Measurements from ENCODE around the gene HMGN2. TPM values are rescaled to one million over a fixed set of nuclear protein-coding genes. Genes with fewer than 3 reads are reported as not detected.
A peak's percentile ranks its signal among the peaks of the same experiment; 100 is the strongest.

HMGN2 gene
- polyA plus RNA-seq (2013, experiment 1 of 2; ENCODE audit: insufficient read length), result 635 TPM
- polyA plus RNA-seq (2013, experiment 2 of 2; ENCODE audit: insufficient read length), result 639 TPM

DNA sequence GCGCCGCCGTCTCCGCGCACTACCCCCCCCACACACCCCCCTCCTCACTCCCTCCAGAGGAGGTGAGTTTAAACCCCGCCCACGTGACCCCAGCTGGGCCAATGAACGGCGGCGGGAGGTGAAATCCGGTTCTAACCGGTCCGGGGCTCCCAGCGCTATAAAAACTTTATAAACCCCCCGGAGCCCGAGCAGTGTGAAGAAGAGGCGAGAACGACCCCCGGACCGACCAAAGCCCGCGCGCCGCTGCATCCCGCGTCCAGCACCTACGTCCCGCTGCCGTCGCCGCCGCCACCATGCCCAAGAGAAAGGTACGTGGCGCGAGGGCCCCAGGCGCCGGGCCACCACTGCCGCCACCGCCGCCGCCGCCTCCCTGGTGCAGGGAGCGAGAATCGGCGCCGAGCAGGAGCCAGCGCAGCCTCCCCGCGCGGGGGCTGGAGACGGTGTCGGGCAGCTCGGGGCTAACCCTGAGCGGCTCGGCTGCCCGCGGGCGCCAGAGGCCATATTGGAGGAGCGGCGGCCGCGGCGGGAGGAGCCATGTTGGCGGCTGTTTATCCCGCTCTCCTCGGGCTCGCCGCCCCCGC, at the start of gene HMGN2:
HMGN2 (plus strand) TSS at position 121 of the 581 bp plus-strand sequence; CDS start at position 294, 173 bp downstream.
- DNase-seq, result peak; percentile 92

DNA sequence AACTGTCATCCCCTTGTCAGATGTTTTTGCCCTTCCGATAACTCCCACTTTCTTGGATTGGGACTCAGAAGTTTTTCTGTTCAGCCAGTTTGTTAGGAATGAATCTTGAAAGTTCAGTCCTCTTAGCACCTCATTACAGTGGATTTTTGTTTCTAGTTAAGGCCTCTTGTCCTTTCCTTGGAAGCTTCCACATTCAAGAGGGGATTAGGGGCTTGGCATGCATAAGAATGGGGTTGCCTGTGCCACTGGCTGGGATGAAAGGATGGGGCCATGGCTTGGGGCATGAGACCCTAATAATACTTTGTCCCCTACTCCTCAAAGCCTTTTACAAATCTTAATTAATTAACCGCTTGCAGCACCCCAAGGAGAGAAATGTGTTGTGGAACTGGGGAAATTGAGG, 42.5 kb upstream of the HMGN2 start:
- DNase-seq, result no peak

DNA sequence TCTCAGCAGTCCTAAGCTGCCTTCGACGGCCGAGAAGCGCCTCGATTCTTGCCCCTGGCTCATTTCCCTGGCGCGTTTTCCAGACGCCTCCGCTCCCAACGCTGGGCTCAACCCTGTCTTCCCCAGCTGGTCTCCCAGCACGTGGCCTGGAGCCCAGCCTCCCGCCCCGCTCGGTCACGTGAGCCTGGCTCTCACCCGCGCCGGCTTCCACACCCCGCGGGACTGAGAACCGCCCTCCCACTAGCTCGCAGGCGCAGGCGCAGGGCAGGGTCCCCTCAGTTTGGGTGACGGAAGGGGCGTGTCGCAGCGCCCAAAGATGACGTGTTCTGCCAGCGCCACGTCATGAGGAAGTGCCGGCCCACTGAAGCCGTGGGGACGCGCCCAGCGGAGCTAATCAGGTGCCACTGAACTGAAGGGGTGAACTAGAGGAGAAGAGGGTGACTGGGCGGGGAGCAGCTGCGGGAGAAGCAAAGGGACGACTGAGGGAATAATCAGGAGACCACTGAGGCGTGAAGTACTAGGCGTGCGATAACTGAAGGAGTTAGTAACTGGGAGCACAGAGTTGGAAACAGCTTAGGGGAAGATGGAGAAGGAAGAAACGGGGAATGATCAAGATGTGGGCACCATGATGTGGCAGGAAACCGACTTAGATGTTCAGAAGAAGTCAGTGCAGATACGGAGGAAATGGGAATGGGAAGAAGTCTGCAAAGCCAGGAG, 40.1 kb upstream of the HMGN2 start, which contains the start of gene DHDDS:
DHDDS (plus strand) TSS at position 343 of the 717 bp plus-strand sequence. CDS start 625 bp downstream, outside the sequence.
- peak; percentile 99 for DNase-seq

DNA sequence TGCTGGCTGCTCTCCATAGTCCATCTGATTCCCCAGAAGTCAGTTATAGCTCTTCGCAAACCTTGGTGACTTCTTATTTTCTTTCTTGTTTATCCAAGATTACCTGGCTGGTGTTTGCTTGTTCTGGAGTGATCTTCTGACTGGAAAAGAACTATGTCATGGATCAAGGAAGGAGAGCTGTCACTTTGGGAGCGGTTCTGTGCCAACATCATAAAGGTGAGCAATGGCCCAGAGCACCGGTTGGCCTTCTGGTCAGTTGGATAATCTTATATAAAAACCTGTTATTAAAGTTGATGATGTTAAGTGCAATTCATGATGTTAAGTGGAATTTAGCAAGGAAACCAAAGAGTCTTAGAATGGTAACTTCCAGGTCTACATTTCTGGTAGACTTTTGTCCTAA, 39.4 kb upstream of the HMGN2 start:
- no peak for DNase-seq

DNA sequence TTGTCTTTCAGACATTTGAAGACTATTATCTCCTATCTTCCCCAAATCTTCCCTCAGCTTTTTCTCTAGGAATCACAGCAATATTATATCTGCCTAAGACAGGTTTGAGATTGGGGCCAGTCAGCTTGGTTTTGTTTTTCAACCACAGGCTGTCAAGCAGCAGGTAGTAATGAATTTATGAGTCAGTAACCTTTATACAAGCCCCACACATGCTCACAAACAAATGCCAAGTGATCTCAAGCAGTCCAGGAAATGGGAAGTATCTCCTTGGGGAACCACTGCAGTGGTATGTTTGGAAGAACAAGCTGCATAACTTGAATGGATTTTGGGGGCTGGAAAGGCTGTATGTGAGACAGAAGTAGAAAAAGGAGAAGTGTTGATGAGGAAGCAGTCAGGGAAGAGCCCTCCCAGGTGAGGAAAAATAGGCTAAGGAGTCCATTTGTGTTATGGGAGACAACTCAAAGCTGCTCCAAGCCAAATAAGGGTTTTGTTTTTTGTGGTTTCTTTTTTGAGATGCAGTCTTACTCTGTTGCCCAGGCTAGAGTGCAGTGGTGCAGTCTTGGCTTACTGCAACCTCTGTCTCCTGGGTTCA, 38.0 kb upstream of the HMGN2 start:
- DNase-seq, result no peak

DNA sequence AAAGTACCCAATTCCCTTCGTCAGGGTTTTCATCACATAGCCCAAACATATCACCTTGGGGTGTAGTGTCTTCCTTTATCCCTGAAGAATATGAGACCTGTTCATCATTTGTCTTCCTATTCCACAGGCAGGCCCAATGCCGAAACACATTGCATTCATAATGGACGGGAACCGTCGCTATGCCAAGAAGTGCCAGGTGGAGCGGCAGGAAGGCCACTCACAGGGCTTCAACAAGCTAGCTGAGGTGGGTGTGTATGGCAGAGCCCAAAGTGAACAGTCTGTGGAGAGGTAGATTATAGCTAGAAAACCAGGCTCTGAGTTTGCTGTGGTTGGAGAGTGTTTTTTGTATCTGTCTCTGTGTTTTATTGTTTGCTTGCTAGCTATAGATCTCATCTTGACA, 34.2 kb upstream of the HMGN2 start:
- DNase-seq, result no peak

DNA sequence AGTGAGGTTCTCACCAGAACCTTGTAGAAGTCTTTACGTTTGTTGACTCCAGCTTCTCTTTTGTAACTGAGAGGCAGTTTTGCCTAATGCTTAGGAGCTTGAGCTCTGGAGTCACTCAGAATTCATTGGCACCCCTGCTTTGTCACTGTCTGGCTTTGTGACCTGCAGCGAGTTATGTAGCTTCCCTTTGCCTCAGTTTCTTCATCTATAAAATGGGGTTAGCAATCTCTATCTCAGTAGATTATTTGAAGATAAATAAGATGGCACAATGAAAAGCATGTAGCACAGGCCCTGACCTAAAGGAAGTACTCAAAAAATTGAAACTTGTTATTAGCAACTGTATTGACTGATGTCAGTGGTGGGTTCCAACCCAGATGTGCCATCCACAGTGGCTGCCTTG, 32.0 kb upstream of the HMGN2 start:
- no peak for DNase-seq

DNA sequence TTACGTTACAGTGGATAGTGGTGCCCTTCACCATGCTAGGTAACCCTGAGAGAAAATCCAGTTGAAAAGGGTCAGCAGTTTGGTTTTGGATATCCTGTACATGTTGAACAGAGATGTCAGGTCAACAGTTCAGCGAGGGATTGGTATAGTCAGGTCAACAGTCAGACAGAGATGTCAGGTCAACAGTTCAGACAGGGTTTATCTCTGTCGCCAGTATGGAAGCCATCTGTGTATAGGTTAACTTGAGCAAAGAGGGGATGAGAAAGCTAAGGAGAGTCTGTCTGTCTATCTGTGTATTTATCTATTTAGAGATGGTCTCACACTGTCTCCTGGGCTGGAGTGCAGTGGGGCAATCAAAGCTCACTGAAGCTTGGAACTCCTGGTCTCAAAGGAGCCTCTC, 22.4 kb upstream of the HMGN2 start:
- DNase-seq, result no peak

DNA sequence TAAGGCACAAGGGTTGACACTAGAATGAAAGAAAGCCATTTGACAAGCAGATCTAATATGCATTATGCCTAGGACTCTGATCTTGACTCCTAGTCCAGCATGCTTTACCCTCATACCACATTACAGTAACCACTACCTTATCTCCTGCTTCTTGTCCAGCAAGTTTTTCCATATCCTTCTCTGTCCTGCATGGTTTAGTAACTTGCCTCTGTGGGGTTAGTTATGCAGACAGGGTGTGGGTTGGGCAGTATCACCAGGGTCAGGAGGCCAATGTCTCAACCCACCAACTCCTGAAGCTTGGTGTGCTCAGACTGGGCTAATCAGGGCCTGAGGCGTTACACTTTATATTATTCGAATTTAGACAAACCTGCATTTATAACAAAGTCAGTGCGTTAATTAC, 21.3 kb upstream of the HMGN2 start:
- DNase-seq, result no peak

DNA sequence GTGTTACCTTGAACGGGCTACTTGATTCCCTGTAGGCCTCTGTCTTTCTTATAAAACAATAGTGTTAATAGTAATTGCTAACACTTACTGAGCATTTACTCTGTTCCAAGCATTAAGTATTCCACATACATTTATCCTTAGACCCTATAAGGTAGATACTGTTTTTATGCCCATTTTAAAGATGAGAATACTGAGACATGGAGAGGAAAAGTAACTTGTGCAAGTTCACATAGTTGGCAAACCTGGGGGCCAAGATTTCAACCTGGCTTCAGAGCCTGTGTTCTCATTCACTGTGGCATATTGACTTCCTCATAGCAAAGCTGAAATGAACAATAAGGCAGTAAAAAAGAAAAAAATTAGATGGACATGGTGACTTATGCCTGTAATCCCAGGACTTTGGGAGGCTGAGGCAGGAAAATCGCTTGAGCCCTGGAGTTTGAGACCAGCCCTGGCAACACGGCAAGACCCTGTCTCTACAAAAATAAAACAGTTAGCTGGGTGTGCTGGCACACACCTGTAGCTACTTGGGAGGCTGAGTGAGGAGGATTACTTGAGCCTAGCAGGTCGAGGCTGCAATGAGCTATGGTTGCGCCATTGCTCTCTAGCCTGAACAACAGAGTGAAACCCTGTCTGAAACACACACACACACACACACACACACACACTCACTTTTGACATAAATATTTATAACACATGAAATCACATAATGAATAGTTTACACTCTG, 19.6 kb upstream of the HMGN2 start:
- no peak for DNase-seq

DNA sequence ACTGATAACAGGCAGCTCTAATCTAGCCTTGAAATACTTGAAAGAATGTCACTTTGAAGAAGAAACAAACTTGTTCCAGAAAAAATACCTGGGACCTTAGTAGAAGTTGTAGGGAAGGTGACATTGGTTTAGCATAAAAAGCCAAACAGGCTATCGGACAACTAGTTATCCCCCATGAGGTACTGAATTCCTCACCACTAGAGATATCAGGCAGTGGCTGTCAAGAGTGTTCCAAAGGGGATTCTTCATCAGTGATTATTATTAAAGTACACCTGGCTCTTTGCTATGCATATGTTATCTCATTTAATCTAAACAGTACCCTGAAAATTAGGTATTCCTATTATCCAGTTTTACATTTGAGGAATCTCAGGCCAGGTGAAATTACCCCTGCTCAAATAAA, 13.1 kb upstream of the HMGN2 start:
- DNase-seq, result no peak

DNA sequence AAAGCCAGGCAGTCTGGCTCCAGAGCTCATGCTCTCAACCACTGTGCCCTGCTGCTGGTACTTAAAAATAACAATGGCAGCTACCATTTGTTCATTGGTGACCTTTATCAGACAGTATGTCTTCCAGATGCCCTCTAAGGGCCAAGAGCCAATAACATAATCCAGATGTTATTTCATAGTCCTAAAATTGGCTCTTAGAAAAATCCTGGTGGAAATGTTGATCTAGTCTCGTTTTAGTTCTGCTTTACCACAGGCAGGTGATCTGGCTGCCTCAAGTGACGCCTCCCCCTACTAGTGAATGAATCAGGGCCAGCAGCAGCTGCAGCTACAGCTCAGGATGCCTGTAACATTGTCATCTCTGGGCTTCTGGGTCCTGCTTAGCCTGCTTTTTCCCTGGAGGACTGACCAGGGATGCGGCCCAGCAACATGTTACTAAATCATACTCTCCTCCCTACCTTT, 12.6 kb upstream of the HMGN2 start:
- no peak for DNase-seq

DNA sequence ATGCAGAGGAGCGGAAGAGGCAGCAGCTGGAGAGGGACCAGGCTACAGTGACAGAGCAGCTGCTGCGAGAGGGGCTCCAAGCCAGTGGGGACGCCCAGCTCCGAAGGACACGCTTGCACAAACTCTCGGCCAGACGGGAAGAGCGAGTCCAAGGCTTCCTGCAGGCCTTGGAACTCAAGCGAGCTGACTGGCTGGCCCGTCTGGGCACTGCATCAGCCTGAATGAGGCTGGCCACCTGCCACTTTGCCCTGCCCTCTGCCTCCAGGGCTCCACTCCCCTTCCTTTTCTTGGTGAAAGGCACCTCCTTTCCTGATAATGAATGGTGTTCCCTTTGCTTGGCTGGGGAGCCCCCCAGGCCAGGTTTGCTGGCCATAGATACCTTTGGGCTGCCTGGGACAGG, 3.3 kb upstream of the HMGN2 start:
- no peak for DNase-seq

DNA sequence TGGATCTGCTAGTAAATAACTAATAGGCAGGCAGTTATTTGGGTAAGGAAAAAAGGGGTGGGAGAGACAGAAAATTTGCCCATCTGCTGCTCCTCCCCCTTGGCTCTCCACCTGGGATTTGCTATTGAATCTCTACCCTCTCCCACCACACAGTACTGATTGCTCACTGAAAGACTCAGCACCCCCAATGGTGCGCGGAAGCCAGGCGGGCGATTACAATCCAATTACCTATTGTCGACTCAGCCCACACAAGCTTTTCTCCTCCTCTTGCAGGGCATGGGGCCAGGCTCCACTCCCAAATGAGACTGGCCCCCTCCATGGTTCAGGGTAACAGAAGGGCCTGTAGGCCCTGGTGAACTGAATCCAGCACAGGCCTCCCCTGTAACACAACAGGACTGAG, 2.7 kb upstream of the HMGN2 start:
- DNase-seq, result no peak

DNA sequence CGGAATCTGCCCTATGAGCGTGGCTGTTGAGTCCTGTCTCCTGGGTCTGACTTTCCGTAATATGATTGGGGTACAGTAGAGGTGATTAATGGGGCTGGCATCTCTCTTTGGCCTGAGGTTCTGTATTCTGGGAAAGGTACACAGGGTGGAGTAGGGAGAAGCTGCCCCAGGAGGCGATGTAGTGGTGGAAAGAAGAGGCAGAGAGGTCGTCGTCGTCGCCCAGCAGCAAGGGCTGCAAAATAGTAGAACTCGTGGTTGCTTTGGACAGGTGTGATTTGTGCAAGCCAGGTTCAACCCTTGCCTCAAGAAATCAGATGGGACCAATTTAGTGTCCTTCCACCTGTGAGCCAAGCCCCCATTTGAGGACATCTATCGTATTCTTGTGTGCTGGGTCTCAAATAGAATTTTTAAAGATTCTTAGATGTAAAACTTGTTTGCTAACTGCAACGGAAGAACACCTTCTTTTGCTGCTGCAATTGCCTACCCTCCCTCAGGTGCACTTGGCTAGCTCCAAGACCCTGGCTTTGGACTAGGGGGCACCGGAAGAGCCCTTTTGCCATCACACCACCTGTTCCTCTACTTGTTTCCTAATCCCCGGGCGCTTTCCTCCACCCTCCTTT, 1.3 kb upstream of the HMGN2 start:
- no peak for DNase-seq

DNA sequence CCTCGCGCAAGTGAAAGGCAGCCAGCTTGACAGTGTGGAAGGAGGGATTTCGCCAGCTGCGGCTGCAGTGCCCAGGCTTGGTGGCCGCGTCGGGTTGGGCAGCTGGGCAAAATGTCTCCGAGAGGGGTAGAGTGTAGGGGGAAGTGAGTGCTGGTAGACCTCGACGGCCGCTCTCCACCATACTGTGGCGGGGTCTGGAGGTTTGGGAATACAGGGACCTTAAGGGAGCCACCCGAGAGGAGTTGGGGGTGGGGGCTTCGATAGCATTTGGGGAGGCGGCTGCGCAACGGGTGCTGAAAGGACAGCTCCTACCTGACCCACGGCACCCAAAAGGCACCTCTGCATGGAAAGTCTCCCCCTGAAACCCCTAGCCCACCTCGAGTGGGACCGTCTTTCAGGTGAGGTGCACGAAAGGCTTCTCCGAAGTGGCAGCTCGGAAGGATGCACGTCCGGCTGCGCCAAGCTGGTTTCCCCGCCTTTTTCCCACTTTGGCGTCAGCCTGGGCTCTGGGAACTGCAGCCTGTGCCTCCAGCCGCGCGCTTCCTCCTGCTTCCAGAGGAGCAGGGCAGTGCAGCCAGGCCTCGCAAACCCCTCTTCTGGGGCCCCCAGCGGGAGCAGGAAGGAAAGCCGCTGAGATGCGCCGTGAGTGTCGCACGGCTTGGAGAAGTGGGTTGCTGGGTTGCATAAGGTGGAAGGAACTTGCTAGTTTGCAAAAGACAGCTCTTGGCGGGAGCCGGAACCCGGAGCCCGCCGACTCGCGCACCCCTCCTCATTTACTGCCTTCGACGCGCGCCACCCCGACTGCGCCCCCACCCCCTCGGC, 531 bp upstream of the HMGN2 start:
- peak; percentile 78 for DNase-seq

DNA sequence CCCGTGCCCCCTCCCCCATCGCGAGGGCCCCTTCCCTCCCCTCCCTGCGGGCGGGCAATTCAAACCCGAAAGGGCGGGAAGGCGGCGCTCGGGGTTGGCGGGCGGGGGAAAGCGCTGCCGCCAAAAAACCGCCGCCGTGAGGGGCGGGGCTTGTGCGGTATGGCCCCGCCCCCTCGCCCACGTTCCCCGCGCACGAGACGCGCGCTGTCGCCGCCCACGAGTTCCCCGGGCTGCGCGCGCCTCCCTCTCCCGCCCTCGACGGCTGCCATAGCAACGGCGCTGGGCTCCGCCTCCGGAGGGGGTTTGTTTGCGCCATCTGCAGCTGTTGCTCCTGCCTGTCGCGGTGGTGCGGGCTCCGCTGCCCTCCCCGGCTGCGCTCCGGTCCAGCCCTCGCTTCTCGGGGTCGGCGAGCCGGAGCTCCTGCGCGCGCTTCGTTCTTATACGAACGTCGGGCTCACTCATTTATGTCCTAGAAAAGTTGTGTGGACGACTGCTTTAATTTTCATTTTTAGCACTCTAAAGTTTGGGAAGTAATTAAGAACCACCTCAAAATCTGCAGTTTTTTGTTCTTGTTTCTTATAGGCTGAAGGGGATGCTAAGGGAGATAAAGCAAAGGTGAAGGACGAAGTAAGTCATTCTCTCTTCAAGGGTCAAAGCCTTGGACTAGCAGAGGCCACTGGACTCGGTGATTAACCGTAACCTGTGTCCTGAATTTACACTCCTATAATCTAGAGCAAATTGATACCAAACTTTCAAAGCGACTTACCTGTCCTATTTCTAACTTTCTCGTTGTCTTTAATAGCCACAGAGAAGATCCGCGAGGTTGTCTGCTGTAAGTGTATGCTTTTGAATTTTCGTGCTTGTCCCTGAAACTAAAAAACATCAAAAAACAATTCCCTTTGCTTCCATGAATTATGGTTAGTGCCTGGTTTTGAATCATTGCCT, 933 bp downstream of the HMGN2 start:
- DNase-seq, result peak; percentile 95

DNA sequence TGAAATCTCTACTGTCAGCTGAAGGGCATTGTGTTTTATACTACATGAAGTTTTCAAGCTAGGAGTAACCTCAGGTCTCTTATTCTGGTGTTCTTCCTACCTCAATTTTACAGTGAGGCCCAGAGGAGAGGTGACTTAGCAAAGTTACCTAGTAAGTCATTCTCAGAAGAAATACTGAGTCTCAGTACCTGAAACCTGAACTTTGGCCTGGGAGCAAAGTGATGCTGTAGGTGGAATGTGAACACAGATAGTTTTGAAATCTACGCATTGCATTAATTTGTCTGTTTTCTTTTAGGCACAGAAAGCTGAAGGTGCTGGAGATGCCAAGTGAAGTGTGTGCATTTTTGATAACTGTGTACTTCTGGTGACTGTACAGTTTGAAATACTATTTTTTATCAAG, 2.6 kb downstream of the HMGN2 start:
- DNase-seq, result no peak

DNA sequence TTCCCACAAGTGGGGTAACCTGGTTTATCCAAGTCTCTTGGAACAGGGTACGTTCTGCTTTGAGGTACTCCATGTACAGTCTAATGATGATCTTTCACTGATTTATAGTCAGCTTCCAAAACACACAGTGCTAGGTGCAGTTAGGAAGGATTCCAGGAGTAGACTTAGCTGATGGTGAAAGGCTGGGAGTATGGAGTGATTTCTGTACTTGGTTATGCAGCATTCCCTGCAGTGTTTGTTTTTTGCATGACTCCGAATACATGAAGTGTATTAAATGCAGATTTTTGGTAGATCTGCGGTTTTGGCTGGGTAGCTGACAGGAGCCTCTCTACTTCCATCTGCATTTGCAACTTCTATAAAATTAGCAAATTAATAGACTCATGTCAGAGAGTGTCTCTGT, 3.7 kb downstream of the HMGN2 start:
- DNase-seq, result no peak

DNA sequence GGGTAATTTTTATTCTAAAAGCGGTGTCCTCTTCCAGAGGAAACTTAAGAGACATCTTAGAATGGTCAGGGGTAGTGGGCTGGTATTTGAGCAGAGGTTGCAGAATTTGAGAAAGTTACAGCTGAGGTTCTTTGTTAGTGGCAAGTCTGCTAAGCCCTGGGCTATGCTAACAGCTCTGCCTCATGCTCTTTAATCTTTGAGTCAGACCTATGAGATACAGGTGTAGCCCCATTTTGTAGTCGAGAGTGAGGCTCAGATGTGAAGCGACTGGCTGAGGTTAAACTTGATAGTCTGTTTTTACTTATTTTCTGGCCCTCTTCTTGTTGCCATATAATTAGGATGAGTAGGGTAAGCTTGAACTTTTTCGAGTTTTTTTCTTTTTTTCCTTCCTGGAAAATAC, 4.7 kb downstream of the HMGN2 start:
- no peak for DNase-seq
